ENCODE results near the gene SCGB1C1.

GRCh38 chr11:223026-223789 is 30.3 kb downstream of the SCGB1C1 start:
- TF ChIP-seq POLR2AphosphoS5 (IDR thresholded peaks at IDR 0.05) (no peak), CTCF (IDR thresholded peaks at IDR 0.05) (no peak), POLR2A (IDR thresholded peaks at IDR 0.05) (no peak), EP300 (IDR thresholded peaks at IDR 0.05) (no peak)
